Hematopoietic multipotent progenitor cell (in vitro differentiated cells): ENCODE results near the gene APBB2. TPM values are rescaled to one million over a fixed set of nuclear protein-coding genes. Genes with fewer than 3 reads are reported as not detected.

Source experiments
- DNase-seq, 3 donors: peaks; one replicate each; pipeline ENCODE4 v3.0.0-alpha.2; 2011 to 2015; ENCODE audit warnings: low read depth in 2 of 3, low spot score in 2 of 3
- total RNA-seq: library from RNA; depleted of rRNA; stranded (reverse); fragments of >200 nt; gene quantifications from one replicate; pipeline ENCODE4 v1.2.3, GENCODE V29; 2012

APBB2 gene
- total RNA-seq, 1 donor, result 0.81 TPM

GRCh38 chr4:41142376-41143310, 71.7 kb downstream of the APBB2 start:
- DNase-seq, result no peak

DNA sequence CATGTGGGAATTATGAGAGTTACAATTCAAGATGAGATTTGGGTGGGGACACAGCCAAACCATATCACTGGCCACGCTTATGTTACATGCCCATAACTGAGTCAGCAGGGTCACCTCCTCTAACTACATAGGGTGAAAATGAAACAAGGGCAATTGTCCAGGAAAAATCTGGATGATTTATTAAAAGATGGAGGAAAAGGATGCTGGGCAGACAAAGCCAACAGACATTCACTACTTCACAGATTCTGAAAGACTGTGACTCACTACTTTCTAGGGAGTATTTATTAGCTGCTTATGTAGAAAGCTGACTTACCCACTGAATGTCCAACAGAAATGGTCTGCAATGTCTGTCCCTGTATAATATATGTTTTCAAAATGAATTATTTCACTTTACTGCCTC, 72.4 kb downstream of the APBB2 start:
- no peak for DNase-seq

DNA sequence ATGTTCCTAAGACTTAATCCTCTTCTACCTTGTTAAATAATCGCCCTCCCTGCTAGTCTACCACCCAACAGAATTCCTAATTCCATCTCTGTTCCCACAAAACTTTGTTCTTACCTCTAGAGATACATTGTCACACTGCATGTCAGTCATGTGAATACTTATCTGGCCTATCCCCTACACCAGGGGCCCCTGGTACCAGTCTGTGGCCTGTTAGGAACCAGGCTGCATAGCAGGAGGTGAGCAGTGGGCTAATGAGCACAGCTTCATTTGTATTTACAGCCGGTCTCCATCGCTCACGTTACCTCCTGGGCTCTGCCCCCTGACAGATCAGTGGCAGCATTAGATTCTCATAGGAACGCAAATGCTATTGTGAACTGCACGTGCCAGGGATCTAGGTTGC, 73.9 kb downstream of the APBB2 start:
- no peak for DNase-seq

DNA sequence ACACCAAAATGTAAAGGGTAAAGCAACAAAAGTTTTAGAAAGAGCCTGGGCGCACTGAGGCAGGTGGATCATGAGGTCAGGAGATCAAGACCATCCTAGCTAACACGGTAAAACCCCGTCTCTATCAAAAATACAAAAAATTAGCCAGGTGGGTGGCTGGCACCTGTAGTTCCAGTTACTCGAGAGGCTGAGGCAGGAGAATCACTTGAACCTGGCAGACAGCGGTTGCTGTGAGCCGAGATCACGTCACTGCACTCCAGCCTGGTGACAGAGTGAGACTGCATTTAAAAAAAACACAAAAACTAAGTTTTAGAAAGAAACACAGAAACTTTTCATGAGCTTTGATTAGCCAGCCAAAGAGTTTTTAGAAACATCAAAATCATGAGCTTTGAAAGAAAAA, 76.5 kb downstream of the APBB2 start:
- DNase-seq, result no peak

- no peak for DNase-seq
These were observed 77.9 kb downstream of the APBB2 start for GRCh38 chr4:41136456-41136855.

DNA sequence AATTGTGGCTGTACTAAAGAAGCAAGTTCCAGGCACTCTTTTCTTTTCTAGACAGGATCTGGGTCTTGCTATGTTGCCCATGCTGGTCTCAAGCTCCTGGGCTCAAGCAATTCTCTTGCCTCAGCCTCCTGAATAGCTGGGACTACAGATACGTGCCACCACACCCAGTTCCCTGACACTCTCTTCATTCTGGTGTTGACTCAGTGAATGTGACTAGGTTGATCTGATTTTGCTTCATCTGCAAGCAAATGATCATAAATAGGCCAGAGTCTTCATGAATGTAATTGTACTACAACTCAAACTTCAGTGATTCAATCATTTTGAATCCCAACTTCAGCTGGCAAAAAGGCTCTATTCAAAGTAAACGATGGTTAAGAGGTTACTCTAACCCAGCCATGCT, 78.5 kb downstream of the APBB2 start:
- DNase-seq, result no peak

DNA sequence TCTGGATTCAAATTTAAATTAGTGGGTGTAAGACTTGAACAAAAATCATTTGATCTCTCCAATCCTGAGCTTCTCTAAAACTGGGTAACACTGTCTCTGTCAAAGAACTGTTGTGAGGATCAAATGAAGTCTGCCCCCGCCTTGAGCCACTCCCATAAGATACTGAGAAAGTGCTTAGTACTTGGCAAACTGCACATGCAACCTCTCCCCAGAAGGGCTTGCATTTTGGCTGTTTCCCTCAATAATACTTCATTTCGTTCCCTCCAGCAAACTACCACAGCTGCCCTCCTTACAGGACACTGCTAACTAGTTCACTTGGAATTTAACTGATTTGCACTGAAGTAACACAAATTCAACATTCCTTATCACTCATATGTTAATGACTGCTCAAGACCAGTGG, 79.8 kb downstream of the APBB2 start:
- DNase-seq, result no peak

GRCh38 chr4:41133454-41134018, 80.8 kb downstream of the APBB2 start:
- no peak for DNase-seq

DNA sequence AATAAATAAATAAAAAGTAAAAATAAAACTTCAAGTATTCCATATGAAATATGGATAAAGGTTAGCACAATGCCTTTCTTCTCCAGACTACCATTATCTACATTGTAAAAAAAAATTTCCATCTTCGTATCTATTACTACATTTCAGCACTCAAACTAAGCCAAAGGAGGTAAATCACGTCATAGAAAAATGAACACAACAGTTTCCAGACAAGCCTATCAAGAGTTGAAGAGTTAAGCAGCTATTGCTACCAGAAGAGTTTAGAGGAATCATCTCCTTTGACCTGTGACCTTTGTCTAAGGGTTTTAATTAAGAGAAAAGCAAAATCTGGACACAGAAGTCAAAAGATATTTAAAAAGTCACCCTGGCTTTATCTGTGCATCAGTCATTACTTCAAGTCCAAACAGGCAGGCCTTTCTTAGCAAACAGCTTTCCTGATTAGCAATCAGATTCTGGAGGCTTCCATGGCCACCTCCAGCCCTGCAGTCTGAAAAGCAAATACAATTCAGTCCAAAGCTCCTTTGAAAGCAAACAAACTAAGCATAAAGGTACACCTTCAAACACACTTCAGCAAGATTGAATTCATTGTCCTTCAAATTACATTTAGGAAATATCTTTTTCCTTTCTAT, 82.2 kb downstream of the APBB2 start:
- DNase-seq, result no peak

GRCh38 chr4:41129936-41130440, 84.4 kb downstream of the APBB2 start:
- no peak for DNase-seq

GRCh38 chr4:41129128-41129754, 85.1 kb downstream of the APBB2 start:
- DNase-seq, result no peak

DNA sequence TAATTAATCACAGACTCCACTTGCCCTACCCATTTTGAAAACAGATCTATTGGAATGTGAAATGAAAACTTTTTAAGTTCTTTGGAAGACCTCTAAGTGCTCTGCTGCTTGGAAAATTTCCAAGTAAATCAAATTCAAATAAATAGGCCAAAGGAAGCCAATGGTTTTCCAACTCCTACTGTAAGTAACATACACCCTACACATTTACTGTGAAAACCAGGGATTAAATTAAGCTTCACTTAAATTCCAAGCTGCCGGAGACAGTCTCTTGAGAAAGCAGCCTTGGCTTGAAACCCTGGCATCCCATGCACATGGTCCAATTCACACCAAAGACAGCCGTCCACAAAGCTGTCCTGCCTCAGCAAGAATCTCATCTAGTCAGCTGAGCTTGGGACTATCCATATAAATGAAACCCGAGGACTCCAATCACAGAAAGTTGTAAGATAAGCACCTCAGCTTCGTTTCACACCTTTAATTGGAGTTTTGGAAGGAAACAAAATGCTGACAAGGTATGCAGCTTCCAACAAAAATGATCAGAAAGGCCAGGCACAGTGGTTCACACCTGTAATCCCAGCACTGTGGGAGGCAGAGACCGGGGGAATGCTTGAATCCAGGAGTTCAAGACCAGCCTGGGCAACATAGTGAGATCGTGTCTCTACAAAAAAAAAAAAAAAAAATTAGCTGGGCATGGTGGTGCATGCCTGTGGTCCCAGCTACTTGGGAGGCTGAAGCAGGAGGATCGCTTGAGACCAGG, 88.6 kb downstream of the APBB2 start:
- no peak for DNase-seq

DNA sequence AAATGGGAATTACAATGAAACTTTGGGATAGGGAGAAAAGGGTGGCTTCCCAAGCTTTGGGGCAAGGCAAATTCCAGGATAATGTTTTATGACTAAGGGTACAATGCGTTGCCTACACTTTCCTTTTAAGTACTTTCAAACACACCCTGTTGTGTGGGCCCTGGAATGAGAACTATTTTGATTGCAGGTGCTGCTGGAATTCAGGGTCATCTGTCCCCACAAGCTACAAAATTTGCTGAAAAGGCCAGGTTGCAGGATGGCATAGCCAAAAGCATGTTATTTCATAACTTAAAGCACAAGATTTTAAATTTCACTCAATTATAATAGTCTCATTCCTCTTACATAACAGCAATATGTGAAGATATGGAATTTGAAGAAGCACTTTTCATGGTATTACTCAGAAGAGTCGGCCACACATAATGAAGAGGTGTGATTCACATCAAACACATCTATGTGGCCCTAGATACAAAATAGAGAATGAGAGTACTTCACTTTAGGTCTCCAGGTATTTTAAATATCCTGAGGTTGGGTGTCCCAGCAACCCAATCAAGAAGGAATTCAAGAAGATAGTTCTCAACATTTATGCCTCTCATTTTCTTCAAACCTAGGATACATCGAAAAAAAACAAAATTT, 89.3 kb downstream of the APBB2 start:
- no peak for DNase-seq

DNA sequence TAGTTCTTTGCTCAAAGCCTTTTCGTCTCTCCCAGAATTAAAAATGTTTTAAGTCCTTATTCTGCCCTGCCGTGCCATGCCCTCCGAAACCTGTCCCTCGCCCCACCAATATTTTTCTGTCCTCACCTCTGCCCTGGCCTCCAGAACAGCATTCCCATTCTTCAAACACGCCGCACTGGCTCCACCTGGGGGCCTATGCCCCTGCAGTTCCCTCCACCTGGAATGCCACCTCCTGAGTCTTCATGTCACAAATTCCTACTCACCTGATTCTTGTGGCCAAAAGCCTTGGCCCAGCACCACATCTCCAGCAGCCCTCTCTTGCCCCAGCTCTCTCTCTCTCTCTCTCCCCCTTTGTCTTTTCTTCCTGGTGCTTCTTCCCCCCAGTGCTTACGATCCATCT, 91.6 kb downstream of the APBB2 start:
- no peak for DNase-seq

DNA sequence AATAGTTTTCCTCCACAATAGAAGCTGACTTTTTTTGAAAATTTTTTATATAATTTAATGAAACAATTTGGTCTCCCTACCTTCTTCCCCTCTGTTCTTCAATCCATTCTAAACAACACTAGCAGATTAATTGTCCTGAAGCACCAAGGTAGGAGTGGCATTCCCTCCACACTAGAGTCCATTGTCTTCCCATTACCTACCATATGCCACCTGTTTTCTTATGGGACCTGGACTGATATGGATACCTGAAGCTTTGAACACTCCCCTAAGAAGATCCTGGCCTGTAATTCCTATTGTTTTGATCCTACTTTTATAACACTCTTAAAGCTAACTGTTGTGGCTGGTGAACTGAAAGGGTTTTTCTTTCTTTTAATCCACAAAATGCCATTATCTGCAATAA, 92.0 kb downstream of the APBB2 start:
- DNase-seq, result no peak

DNA sequence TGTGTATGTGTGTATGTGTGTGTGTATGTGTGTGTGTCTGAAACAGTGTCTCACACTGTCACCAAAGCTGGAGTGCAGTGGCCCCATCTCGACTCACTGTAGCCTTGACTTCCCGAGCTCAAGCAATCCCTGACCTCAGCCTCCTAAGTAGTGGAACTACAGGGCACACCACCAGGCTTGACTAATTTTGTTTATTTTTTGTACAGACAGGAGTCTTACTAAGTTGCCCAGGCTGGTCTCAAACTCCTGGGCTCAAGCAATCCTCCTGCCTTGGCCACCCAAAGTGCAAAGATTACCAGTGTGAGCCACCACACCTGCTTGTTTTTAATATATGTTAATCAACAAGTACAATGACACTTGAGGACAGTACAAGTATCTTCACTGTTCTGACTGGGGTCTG, 92.4 kb downstream of the APBB2 start:
- DNase-seq, result no peak

GRCh38 chr4:41120297-41121217, 93.8 kb downstream of the APBB2 start:
- DNase-seq, result no peak

- no peak for DNase-seq
These were observed 94.5 kb downstream of the APBB2 start for GRCh38 chr4:41119867-41120295.

DNA sequence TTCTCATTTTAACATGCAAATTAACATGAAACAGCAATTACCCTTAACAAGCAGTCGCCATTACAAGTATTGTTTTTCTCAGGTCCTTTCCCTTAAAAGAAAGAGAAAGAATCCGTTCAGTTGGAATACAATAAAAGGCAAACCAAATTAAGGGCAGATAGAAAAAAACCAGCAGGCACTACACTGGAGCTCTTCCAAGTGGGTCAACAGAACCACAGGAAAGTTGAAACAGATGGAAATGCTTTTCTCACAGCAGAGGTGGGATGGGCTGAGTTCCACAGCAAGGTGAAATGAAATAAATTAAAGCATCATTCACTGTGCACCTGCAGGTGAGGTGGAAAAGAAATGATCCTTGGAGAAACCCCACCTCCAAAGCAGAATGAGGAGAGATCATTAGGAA, 102.6 kb downstream of the APBB2 start:
- DNase-seq, result no peak
